T-helper 17 cell (primary cell): ENCODE measurements around the gene NXPE3. TPM values are rescaled to one million over a fixed set of nuclear protein-coding genes. Genes with fewer than 3 reads are reported as not detected.

Source experiments
- ATAC-seq: fragments of 150-1000 bp; cut with Tn5 transposase; 2 replicates; pipeline ENCODE4 v1.10.0; 2021; ENCODE audit warnings: mild to moderate bottlenecking, moderate library complexity
- DNase-seq, 3 donors: peaks; one replicate each; pipeline versions ENCODE4 v3.0.0 to v3.0.0-alpha.2; 2020 to 2021
- H3K9me3 ChIP-seq: one replicate; pipeline ENCODE4 v1.7.0; 2013; ENCODE audit warnings: low read length, mild to moderate bottlenecking; ENCODE audit not compliant: control insufficient read depth, poor library complexity, severe bottlenecking
- H3K27ac Mint-ChIP-seq: one replicate; pipeline ENCODE4 v1.8.0; 2022; ENCODE audit warnings: mild to moderate bottlenecking, moderate library complexity, mixed read lengths
- H3K27me3 Mint-ChIP-seq: one replicate; pipeline ENCODE4 v1.8.0; 2022; ENCODE audit warnings: mixed read lengths
- H3K36me3 Mint-ChIP-seq: one replicate; pipeline ENCODE4 v1.8.0; 2022; ENCODE audit warnings: low read depth, mixed read lengths
- H3K4me1 Mint-ChIP-seq: one replicate; pipeline ENCODE4 v1.8.0; 2022; ENCODE audit warnings: mild to moderate bottlenecking, mixed read lengths
- H3K4me3 Mint-ChIP-seq: one replicate; pipeline ENCODE4 v1.8.0; 2022; ENCODE audit warnings: mild to moderate bottlenecking, moderate library complexity, mixed read lengths
- total RNA-seq, 4 donors: library from RNA in 2 of 4; stranded (reverse) in 2 of 4; gene quantifications; one replicate each; pipeline ENCODE4 v1.2.3 and lab custom pipeline; 2022 to 2026

NXPE3 gene
- total RNA-seq, 2 donors from 2014 or later: 30.6 to 31.7 TPM

- peaks cover 16% of the 10 kb centered on the region for H3K4me1 Mint-ChIP-seq
- no peaks in the 10 kb centered on the region for H3K27me3 Mint-ChIP-seq
- DNase-seq: peak in 1 of 3 donors; percentile 18
- H3K9me3 ChIP-seq: no peaks in the 10 kb centered on the region
- peak overlapping the region; percentile 78 for H3K27ac Mint-ChIP-seq
- peaks cover 2% of the 10 kb centered on the region for H3K36me3 Mint-ChIP-seq
- peak; percentile 75 for ATAC-seq
- peak overlapping the region; percentile 41 for H3K4me3 Mint-ChIP-seq
Observed at GRCh38 chr3:101809178-101810021, 30.4 kb downstream of the NXPE3 start.

- Mint-ChIP-seq H3K27me3 (no peaks in the 10 kb centered on the region), H3K27ac (peak overlapping the region; percentile 78), H3K4me1 (peaks cover 14% of the 10 kb centered on the region), H3K36me3 (no peaks in the 10 kb centered on the region), H3K4me3 (no peak overlapping the region)
- H3K9me3 ChIP-seq: no peaks in the 10 kb centered on the region
- ATAC-seq: peak; percentile 53
- no peak for DNase-seq
Observed at GRCh38 chr3:101810022-101810418, 31.0 kb downstream of the NXPE3 start.

- DNase-seq (no peak), ATAC-seq (no peak)
- Mint-ChIP-seq H3K4me3 (no peak overlapping the region), H3K36me3 (no peaks in the 10 kb centered on the region), H3K27ac (no peak overlapping the region), H3K4me1 (peaks cover 18% of the 10 kb centered on the region), H3K27me3 (no peaks in the 10 kb centered on the region)
- H3K9me3 ChIP-seq: no peaks in the 10 kb centered on the region
Observed at GRCh38 chr3:101811875-101812274, 32.9 kb downstream of the NXPE3 start.

GRCh38 chr3:101812895-101813294 lies 33.9 kb downstream of the NXPE3 start:
- no peak for DNase-seq
- H3K4me1 Mint-ChIP-seq: peaks cover 18% of the 10 kb centered on the region
- no peaks in the 10 kb centered on the region for H3K9me3 ChIP-seq
- no peak overlapping the region for H3K4me3 Mint-ChIP-seq
- no peak for ATAC-seq
- no peak overlapping the region for H3K27ac Mint-ChIP-seq
- no peaks in the 10 kb centered on the region for H3K36me3 Mint-ChIP-seq
- no peaks in the 10 kb centered on the region for H3K27me3 Mint-ChIP-seq

GRCh38 chr3:101813817-101814440 lies 34.9 kb downstream of the NXPE3 start:
- H3K27ac Mint-ChIP-seq: no peak overlapping the region
- H3K4me3 Mint-ChIP-seq: no peak overlapping the region
- H3K4me1 Mint-ChIP-seq: peaks cover 17% of the 10 kb centered on the region
- no peak for ATAC-seq
- H3K27me3 Mint-ChIP-seq: no peaks in the 10 kb centered on the region
- H3K36me3 Mint-ChIP-seq: no peaks in the 10 kb centered on the region
- H3K9me3 ChIP-seq: no peaks in the 10 kb centered on the region
- no peak for DNase-seq

GRCh38 chr3:101814835-101815234 lies 35.8 kb downstream of the NXPE3 start:
- H3K4me1 Mint-ChIP-seq: peaks cover 10% of the 10 kb centered on the region
- DNase-seq (no peak), ATAC-seq (no peak)
- peak overlapping the region; percentile 63 for H3K27ac Mint-ChIP-seq
- no peaks in the 10 kb centered on the region for H3K27me3 Mint-ChIP-seq
- H3K36me3 Mint-ChIP-seq: no peaks in the 10 kb centered on the region
- no peaks in the 10 kb centered on the region for H3K9me3 ChIP-seq
- no peak overlapping the region for H3K4me3 Mint-ChIP-seq

- H3K27ac Mint-ChIP-seq: peak overlapping the region; percentile 37
- no peaks in the 10 kb centered on the region for H3K9me3 ChIP-seq
- H3K36me3 Mint-ChIP-seq: no peaks in the 10 kb centered on the region
- no peak overlapping the region for H3K4me3 Mint-ChIP-seq
- H3K4me1 Mint-ChIP-seq: peaks cover 4% of the 10 kb centered on the region
- ATAC-seq (no peak), DNase-seq (no peak)
- H3K27me3 Mint-ChIP-seq: no peaks in the 10 kb centered on the region
Observed at GRCh38 chr3:101816215-101817149, 37.5 kb downstream of the NXPE3 start.

GRCh38 chr3:101817992-101818391 lies 39.0 kb downstream of the NXPE3 start:
- peak overlapping the region; percentile 37 for H3K27ac Mint-ChIP-seq
- no peak for ATAC-seq
- DNase-seq: no peak
- no peak overlapping the region for H3K4me3 Mint-ChIP-seq
- H3K36me3 Mint-ChIP-seq: peaks cover 5% of the 10 kb centered on the region
- no peaks in the 10 kb centered on the region for H3K9me3 ChIP-seq
- peaks cover 6% of the 10 kb centered on the region for H3K4me1 Mint-ChIP-seq
- no peaks in the 10 kb centered on the region for H3K27me3 Mint-ChIP-seq

GRCh38 chr3:101819649-101820206 lies 40.7 kb downstream of the NXPE3 start:
- H3K27me3 Mint-ChIP-seq: no peaks in the 10 kb centered on the region
- H3K4me3 Mint-ChIP-seq: no peak overlapping the region
- H3K4me1 Mint-ChIP-seq: peaks cover 6% of the 10 kb centered on the region
- ATAC-seq (no peak), DNase-seq (no peak)
- H3K27ac Mint-ChIP-seq: peak overlapping the region; percentile 49
- no peaks in the 10 kb centered on the region for H3K9me3 ChIP-seq
- H3K36me3 Mint-ChIP-seq: peaks cover 5% of the 10 kb centered on the region

GRCh38 chr3:101821503-101821902 lies 42.5 kb downstream of the NXPE3 start:
- Mint-ChIP-seq H3K27ac (peak overlapping the region; percentile 88), H3K4me3 (no peak overlapping the region), H3K4me1 (peaks cover 6% of the 10 kb centered on the region), H3K36me3 (peaks cover 5% of the 10 kb centered on the region), H3K27me3 (no peaks in the 10 kb centered on the region)
- ATAC-seq: no peak
- DNase-seq: no peak
- no peaks in the 10 kb centered on the region for H3K9me3 ChIP-seq

- Mint-ChIP-seq H3K4me3 (no peak overlapping the region), H3K4me1 (peaks cover 14% of the 10 kb centered on the region), H3K27me3 (no peaks in the 10 kb centered on the region), H3K27ac (peak overlapping the region; percentile 88), H3K36me3 (peaks cover 5% of the 10 kb centered on the region)
- DNase-seq (no peak), ATAC-seq (no peak)
- H3K9me3 ChIP-seq: no peaks in the 10 kb centered on the region
Observed at GRCh38 chr3:101823525-101823924, 44.5 kb downstream of the NXPE3 start.

- H3K9me3 ChIP-seq: no peaks in the 10 kb centered on the region
- ATAC-seq: no peak
- Mint-ChIP-seq H3K4me3 (no peak overlapping the region), H3K36me3 (peaks cover 5% of the 10 kb centered on the region), H3K27me3 (no peaks in the 10 kb centered on the region), H3K27ac (peak overlapping the region; percentile 45), H3K4me1 (peaks cover 22% of the 10 kb centered on the region)
- DNase-seq: no peak
Observed at GRCh38 chr3:101824702-101825101, 45.7 kb downstream of the NXPE3 start.
